Skeletal muscle satellite cell (primary cell): Measurements from ENCODE around the gene ZGPAT.

Experiments used
- H3K27me3 ChIP-seq: 2 replicates; pipeline ENCODE4 v1.7.0; 2013; ENCODE audit warnings: low read length; ENCODE audit not compliant: control insufficient read depth, insufficient read depth
- H3K36me3 ChIP-seq: 2 replicates; pipeline ENCODE4 v1.7.0; 2013; ENCODE audit warnings: mild to moderate bottlenecking, control low read depth, low read length; ENCODE audit not compliant: insufficient read depth
- H3K4me1 ChIP-seq: 2 replicates; pipeline ENCODE4 v1.7.0; 2013; ENCODE audit warnings: low read length; ENCODE audit not compliant: control insufficient read depth, insufficient read depth
- H3K4me2 ChIP-seq: 2 replicates; pipeline ENCODE4 v1.7.0; 2013; ENCODE audit warnings: mild to moderate bottlenecking, low read length
- H3K4me3 ChIP-seq: 2 replicates; pipeline ENCODE4 v1.7.0; 2013; ENCODE audit warnings: low read length
- H3K9ac ChIP-seq: 2 replicates; pipeline ENCODE4 v1.7.0; 2013; ENCODE audit warnings: mild to moderate bottlenecking, low read depth, low read length, moderate library complexity
- H3K9me3 ChIP-seq: replicated peaks from 2 replicates; pipeline ENCODE4 v1.7.0; 2013; ENCODE audit warnings: mild to moderate bottlenecking, control low read depth, low read length

ZGPAT gene

GRCh38 chr20:63733579-63734081, 25.8 kb downstream of the ZGPAT start:
- H3K4me1 ChIP-seq: no peaks in the 10 kb centered on the region
- peaks cover 38% of the 10 kb centered on the region for H3K36me3 ChIP-seq

GRCh38 chr20:63734111-63734945, 26.5 kb downstream of the ZGPAT start:
- H3K9ac ChIP-seq: no peak overlapping the region
- no peaks in the 10 kb centered on the region for H3K9me3 ChIP-seq
- H3K4me1 ChIP-seq: peaks cover 4% of the 10 kb centered on the region
- H3K4me2 ChIP-seq: no peak overlapping the region
- no peaks in the 10 kb centered on the region for H3K27me3 ChIP-seq
- no peak overlapping the region for H3K4me3 ChIP-seq
- H3K36me3 ChIP-seq: peaks cover 38% of the 10 kb centered on the region

More at GRCh38 chr20:63733579-63734081, 25.8 kb downstream of the ZGPAT start:
- H3K4me3 ChIP-seq: no peak overlapping the region
- H3K4me2 ChIP-seq: no peak overlapping the region
- no peaks in the 10 kb centered on the region for H3K27me3 ChIP-seq
- H3K9me3 ChIP-seq: no peaks in the 10 kb centered on the region
- H3K9ac ChIP-seq: no peak overlapping the region

GRCh38 chr20:63734946-63735858, 27.4 kb downstream of the ZGPAT start:
- no peak overlapping the region for H3K4me3 ChIP-seq
- H3K27me3 ChIP-seq: no peaks in the 10 kb centered on the region
- peaks cover 5% of the 10 kb centered on the region for H3K4me1 ChIP-seq
- H3K36me3 ChIP-seq: peaks cover 35% of the 10 kb centered on the region
- no peak overlapping the region for H3K4me2 ChIP-seq
- no peaks in the 10 kb centered on the region for H3K9me3 ChIP-seq
- no peak overlapping the region for H3K9ac ChIP-seq

- Histone ChIP-seq H3K36me3 (peaks cover 31% of the 10 kb centered on the region), H3K4me3 (no peak within 1 kb of the TSS), H3K4me1 (peaks cover 8% of the 10 kb centered on the region), H3K27me3 (no peaks in the 10 kb centered on the region), H3K4me2 (no peak within 1 kb of the TSS), H3K9me3 (no peaks in the 10 kb centered on the region), H3K9ac (no peak within 1 kb of the TSS)
Observed at GRCh38 chr20:63735859-63736718, 28.2 kb downstream of the ZGPAT start, which contains the start of gene LIME1. Gene LIME1, plus strand, starts transcription at chr20:63736664. Its CDS starts 886 bp downstream, at chr20:63737550.

- Histone ChIP-seq H3K27me3 (no peaks in the 10 kb centered on the region), H3K4me1 (peaks cover 17% of the 10 kb centered on the region), H3K9ac (no peak overlapping the region), H3K9me3 (no peaks in the 10 kb centered on the region), H3K36me3 (peaks cover 36% of the 10 kb centered on the region), H3K4me3 (no peak overlapping the region), H3K4me2 (no peak overlapping the region)
Observed at GRCh38 chr20:63736893-63737694, 29.3 kb downstream of the ZGPAT start.

DNA sequence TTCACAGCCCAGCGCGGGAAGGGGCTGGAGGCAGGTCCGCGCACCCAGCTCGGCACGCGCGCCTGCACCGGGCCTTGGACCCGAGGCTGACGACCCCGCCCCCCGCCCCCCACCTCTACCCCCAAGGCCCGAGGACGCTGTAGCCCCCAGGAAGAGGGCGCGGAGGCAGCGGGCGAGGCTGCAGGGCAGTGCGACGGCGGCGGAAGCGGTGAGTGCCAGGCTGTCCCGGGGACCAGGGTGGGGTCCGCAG, 29.8 kb downstream of the ZGPAT start:
- H3K36me3 ChIP-seq: peaks cover 39% of the 10 kb centered on the region
- H3K4me1 ChIP-seq: peaks cover 17% of the 10 kb centered on the region
- no peaks in the 10 kb centered on the region for H3K27me3 ChIP-seq
- H3K4me2 ChIP-seq: no peak overlapping the region
- H3K9me3 ChIP-seq: no peaks in the 10 kb centered on the region
- no peak overlapping the region for H3K9ac ChIP-seq
- H3K4me3 ChIP-seq: no peak overlapping the region

GRCh38 chr20:63737945-63738686, 30.3 kb downstream of the ZGPAT start:
- no peak overlapping the region for H3K4me2 ChIP-seq
- H3K9ac ChIP-seq: no peak overlapping the region
- peaks cover 17% of the 10 kb centered on the region for H3K4me1 ChIP-seq
- no peak overlapping the region for H3K4me3 ChIP-seq
- H3K27me3 ChIP-seq: no peaks in the 10 kb centered on the region
- H3K36me3 ChIP-seq: peaks cover 40% of the 10 kb centered on the region
- no peaks in the 10 kb centered on the region for H3K9me3 ChIP-seq

- H3K4me3 ChIP-seq: no peak overlapping the region
Observed at GRCh38 chr20:63738687-63739129, 30.9 kb downstream of the ZGPAT start.

DNA sequence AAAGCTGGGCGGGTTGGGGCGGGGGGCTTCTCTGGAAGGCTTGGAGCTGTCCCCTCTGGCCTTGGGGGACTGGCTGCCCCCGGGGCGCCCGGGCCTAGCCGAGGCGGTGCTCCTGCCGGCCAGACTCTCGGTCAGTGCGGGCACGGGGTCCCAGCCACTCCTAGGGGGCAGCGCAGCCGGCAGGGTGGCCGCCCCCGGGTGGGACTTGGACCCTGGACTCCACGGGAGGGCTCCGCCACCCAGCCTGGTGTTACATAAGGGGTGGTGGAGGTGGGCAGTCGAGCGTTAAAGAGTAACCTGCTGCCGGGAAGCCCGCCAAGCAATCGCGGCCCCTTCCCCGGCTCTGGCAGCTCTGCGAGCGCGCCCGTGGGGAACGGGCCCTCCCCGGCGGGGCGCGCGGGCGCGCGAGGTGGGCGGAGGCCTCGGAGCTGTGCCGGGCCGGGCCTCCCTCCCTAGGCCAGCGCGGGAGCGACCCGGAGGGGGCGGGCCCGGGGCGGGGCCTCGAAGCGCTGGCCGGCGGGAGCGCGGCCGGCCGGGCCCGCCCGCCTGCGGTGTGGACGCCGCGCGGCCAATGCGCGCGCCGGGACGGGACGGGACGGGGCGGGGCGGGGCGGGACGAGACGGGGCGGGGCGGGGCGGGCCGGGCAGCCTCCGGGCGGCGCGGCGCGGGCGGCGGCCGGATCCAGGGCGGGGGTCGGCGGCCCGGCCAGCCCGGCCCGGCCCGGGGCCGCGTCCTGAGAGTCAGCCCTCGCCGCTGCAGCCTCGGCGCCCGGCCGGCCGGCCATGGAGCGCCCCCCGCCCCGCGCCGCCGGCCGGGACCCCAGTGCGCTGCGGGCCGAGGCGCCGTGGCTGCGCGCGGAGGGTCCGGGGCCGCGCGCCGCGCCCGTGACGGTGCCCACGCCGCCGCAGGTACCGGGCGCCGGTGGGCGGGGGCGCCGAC, 31.6 kb downstream of the ZGPAT start, which contains the start of gene SLC2A4RG:
SLC2A4RG (plus strand) TSS at position 647 of the 940 bp plus-strand sequence; CDS start at position 784, 137 bp downstream.
- Histone ChIP-seq H3K9ac (peak within 1 kb of the TSS; percentile 89), H3K36me3 (peaks cover 37% of the 10 kb centered on the region), H3K4me3 (peak within 1 kb of the TSS; percentile 90), H3K4me2 (peak within 1 kb of the TSS; percentile 100), H3K4me1 (peaks cover 17% of the 10 kb centered on the region), H3K9me3 (no peaks in the 10 kb centered on the region), H3K27me3 (no peaks in the 10 kb centered on the region)

More at GRCh38 chr20:63738687-63739129, 30.9 kb downstream of the ZGPAT start:
- H3K36me3 ChIP-seq: peaks cover 38% of the 10 kb centered on the region
- H3K9ac ChIP-seq: no peak overlapping the region
- H3K27me3 ChIP-seq: no peaks in the 10 kb centered on the region
- peaks cover 17% of the 10 kb centered on the region for H3K4me1 ChIP-seq
- peak overlapping the region; percentile 87 for H3K4me2 ChIP-seq
- no peaks in the 10 kb centered on the region for H3K9me3 ChIP-seq
